ENCODE data around the gene GPRC5C. TPM values are rescaled to one million over a fixed set of nuclear protein-coding genes. Genes with fewer than 3 reads are reported as not detected.

The GPRC5C gene
- total and polyA plus RNA-seq, 4 donors, result 41.9 to 81.4 (median 66.1) TPM

GRCh38 chr17:74389937-74390679 lies 41.8 kb upstream of the GPRC5C start:
- DNase-seq (no peak), ATAC-seq (ENCODE audit: insufficient read depth, low FRiP score) (no peak)
- Histone ChIP-seq H3K9me3 (ENCODE audit: control insufficient read depth in 4 of 4, insufficient read depth in 3 of 4, low read length in 3 of 4) (peaks cover 0 to 2% (median 0%) of the 10 kb centered on the region in 4 donors), H3K4me3 (no peak overlapping the region), H3K9ac (ENCODE audit: insufficient read depth in 1 of 2, low read length in 2 of 2) (no peak overlapping the region), H3K27ac (ENCODE audit: low read depth in 1 of 2, low read length in 1 of 2) (no peak overlapping the region), H3K4me1 (ENCODE audit: control insufficient read depth in 5 of 5, insufficient read depth in 5 of 5, low read length in 5 of 5) (no peaks in the 10 kb centered on the region), H3K27me3 (ENCODE audit: control insufficient read depth in 3 of 3, insufficient read depth in 3 of 3, low read length in 2 of 3) (no peaks in the 10 kb centered on the region), H3K36me3 (ENCODE audit: control insufficient read depth in 4 of 4, insufficient read depth in 4 of 4, low read length in 4 of 4) (no peaks in the 10 kb centered on the region)
- WGBS, 2 donors, result 70 to 92% methylated on average over 2 of the region's 2 CpGs
- TF ChIP-seq CTCF (IDR thresholded peaks at IDR 0.05; ENCODE audit: control extremely low read depth, extremely low read depth), result no peak

GRCh38 chr17:74390680-74391653 lies 40.9 kb upstream of the GPRC5C start:
- Histone ChIP-seq H3K36me3 (ENCODE audit: control insufficient read depth in 4 of 4, insufficient read depth in 4 of 4, low read length in 4 of 4) (no peaks in the 10 kb centered on the region), H3K9me3 (ENCODE audit: control insufficient read depth in 4 of 4, insufficient read depth in 3 of 4, low read length in 3 of 4) (peaks cover 0 to 2% (median 0%) of the 10 kb centered on the region in 4 donors), H3K9ac (ENCODE audit: insufficient read depth in 1 of 2, low read length in 2 of 2) (no peak overlapping the region), H3K27me3 (ENCODE audit: control insufficient read depth in 3 of 3, insufficient read depth in 3 of 3, low read length in 2 of 3) (no peaks in the 10 kb centered on the region), H3K4me1 (ENCODE audit: control insufficient read depth in 5 of 5, insufficient read depth in 5 of 5, low read length in 5 of 5) (no peaks in the 10 kb centered on the region), H3K27ac (ENCODE audit: low read depth in 1 of 2, low read length in 1 of 2) (no peak overlapping the region), H3K4me3 (no peak overlapping the region)
- no peak for ATAC-seq (ENCODE audit: insufficient read depth, low FRiP score)
- TF ChIP-seq CTCF (IDR thresholded peaks at IDR 0.05; ENCODE audit: control extremely low read depth, extremely low read depth), result no peak
- WGBS, 2 donors, result 82 to 84% methylated on average over 11 of the region's 11 CpGs
- peak in 1 of 3 donors; percentile 12 for DNase-seq

- no peak for DNase-seq
- WGBS, 2 donors, result 24 to 38% methylated on average over 5 of the region's 5 CpGs
- Histone ChIP-seq H3K27ac (ENCODE audit: low read depth in 1 of 2, low read length in 1 of 2) (no peak overlapping the region), H3K4me1 (ENCODE audit: control insufficient read depth in 5 of 5, insufficient read depth in 5 of 5, low read length in 5 of 5) (no peaks in the 10 kb centered on the region), H3K27me3 (ENCODE audit: control insufficient read depth in 3 of 3, insufficient read depth in 3 of 3, low read length in 2 of 3) (no peaks in the 10 kb centered on the region), H3K4me3 (no peak overlapping the region), H3K9me3 (ENCODE audit: control insufficient read depth in 4 of 4, insufficient read depth in 3 of 4, low read length in 3 of 4) (peaks cover 0 to 2% (median 0%) of the 10 kb centered on the region in 4 donors), H3K36me3 (ENCODE audit: control insufficient read depth in 4 of 4, insufficient read depth in 4 of 4, low read length in 4 of 4) (no peaks in the 10 kb centered on the region), H3K9ac (ENCODE audit: insufficient read depth in 1 of 2, low read length in 2 of 2) (no peak overlapping the region)
- ATAC-seq (ENCODE audit: insufficient read depth, low FRiP score), result no peak
- TF ChIP-seq CTCF (IDR thresholded peaks at IDR 0.05; ENCODE audit: control extremely low read depth, extremely low read depth), result no peak
Measured at GRCh38 chr17:74391771-74392170, 40.1 kb upstream of the GPRC5C start.

All from lung (tissue), 12 donors.